ENCODE measurements around the gene NDRG2.

DNA sequence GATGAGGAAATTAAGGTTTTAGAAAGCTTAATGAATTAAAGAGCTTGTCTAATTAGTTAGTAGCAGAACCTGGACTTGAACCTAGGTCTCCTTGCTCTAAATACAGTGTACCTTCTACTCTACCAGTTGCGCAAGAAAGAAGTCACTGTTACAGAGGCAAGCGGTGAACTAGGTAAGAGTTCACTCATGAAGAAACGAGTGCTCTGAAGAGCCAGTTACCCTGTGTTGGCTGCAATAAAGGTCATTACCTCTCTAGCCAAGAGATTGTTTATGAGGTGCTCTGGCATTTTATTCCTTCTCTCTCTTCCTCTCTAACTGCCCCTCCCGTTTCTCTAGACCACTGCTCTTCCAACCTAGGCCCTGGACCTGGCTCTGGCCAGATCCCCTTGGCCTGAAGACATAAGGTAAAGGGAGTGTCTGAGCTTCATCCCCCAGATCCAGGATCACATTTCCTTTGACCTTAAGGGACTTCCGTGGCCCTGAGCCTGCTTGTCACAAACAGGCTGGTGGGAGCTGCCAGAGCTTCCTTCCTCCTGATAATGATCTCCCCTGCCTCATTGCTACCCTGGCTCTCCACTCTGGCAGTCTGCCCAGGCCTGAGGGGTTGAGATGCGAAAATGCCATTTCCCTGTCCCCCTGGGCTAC is 19.2 kb upstream of the NDRG2 start:
- TF ChIP-seq, protein P1, sequence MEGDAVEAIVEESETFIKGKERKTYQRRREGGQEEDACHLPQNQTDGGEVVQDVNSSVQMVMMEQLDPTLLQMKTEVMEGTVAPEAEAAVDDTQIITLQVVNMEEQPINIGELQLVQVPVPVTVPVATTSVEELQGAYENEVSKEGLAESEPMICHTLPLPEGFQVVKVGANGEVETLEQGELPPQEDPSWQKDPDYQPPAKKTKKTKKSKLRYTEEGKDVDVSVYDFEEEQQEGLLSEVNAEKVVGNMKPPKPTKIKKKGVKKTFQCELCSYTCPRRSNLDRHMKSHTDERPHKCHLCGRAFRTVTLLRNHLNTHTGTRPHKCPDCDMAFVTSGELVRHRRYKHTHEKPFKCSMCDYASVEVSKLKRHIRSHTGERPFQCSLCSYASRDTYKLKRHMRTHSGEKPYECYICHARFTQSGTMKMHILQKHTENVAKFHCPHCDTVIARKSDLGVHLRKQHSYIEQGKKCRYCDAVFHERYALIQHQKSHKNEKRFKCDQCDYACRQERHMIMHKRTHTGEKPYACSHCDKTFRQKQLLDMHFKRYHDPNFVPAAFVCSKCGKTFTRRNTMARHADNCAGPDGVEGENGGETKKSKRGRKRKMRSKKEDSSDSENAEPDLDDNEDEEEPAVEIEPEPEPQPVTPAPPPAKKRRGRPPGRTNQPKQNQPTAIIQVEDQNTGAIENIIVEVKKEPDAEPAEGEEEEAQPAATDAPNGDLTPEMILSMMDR (IDR thresholded peaks at IDR 0.05; ENCODE audit: insufficient read depth, low read length): no peak
- TF ChIP-seq, protein P2, sequence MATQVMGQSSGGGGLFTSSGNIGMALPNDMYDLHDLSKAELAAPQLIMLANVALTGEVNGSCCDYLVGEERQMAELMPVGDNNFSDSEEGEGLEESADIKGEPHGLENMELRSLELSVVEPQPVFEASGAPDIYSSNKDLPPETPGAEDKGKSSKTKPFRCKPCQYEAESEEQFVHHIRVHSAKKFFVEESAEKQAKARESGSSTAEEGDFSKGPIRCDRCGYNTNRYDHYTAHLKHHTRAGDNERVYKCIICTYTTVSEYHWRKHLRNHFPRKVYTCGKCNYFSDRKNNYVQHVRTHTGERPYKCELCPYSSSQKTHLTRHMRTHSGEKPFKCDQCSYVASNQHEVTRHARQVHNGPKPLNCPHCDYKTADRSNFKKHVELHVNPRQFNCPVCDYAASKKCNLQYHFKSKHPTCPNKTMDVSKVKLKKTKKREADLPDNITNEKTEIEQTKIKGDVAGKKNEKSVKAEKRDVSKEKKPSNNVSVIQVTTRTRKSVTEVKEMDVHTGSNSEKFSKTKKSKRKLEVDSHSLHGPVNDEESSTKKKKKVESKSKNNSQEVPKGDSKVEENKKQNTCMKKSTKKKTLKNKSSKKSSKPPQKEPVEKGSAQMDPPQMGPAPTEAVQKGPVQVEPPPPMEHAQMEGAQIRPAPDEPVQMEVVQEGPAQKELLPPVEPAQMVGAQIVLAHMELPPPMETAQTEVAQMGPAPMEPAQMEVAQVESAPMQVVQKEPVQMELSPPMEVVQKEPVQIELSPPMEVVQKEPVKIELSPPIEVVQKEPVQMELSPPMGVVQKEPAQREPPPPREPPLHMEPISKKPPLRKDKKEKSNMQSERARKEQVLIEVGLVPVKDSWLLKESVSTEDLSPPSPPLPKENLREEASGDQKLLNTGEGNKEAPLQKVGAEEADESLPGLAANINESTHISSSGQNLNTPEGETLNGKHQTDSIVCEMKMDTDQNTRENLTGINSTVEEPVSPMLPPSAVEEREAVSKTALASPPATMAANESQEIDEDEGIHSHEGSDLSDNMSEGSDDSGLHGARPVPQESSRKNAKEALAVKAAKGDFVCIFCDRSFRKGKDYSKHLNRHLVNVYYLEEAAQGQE (IDR thresholded peaks at IDR 0.05; ENCODE audit: insufficient replicate concordance, low read depth): no peak

Data from HL-60 (cell line).